HCT116 (cell line): Measurements from ENCODE around the gene VWA5B1. TPM values are rescaled to one million over a fixed set of nuclear protein-coding genes. Genes with fewer than 3 reads are reported as not detected.

Source experiments
- ATAC-seq: fragments of 200-7000 bp; cut with Tn5 transposase; 2 replicates; pipeline ENCODE4 v1.9.1; 2020; ENCODE audit warnings: mild to moderate bottlenecking, moderate library complexity
- BruUV-seq: library from RNA; stranded (reverse); fragments of 400-500 nt; replicated peaks from 2 replicates; lab custom pipeline; 2021; lab: Mats Ljungman, UMichigan
- CTCF ChIA-PET: fragments of 300-600 bp; sonication (Branson Sonifier 250); formaldehyde crosslinking; loops from one replicate; lab custom pipeline; 2021; ENCODE audit warnings: antibody characterized with exemption; lab: Charles Lee
- POLR2A ChIA-PET: fragments of 300-600, 350-600 bp; sonication (Branson Sonifier 250); formaldehyde crosslinking; loops from one replicate; lab custom pipeline; 2021; ENCODE audit warnings: antibody characterized with exemption; lab: Charles Lee
- RAD21 ChIA-PET, 2 experiments: fragments of 300-600 bp; sonication (Branson Sonifier 250); formaldehyde crosslinking; loops; one replicate each; lab custom pipeline; 2023; ENCODE audit warnings: low total read pairs in 2 of 2; ENCODE audit not compliant: uncharacterized antibody in 2 of 2, unreplicated experiment in 2 of 2, low non-redundant PET in 1 of 2; lab: Charles Lee
- DNase-seq: peaks from one replicate; pipeline ENCODE4 v3.0.0-alpha.2; 2010; ENCODE audit warnings: low read depth, low spot score
- H2AFZ ChIP-seq: fragments of 200-600 bp; shearing (Covaris generic), sonication (generic); 2 replicates; pipeline ENCODE4 v1.6.1; 2017; ENCODE audit warnings: low read depth, mixed run types, mixed read lengths, antibody characterized with exemption, low read length; ENCODE audit not compliant: poor library complexity, severe bottlenecking
- H3K27ac ChIP-seq: 2 replicates; pipeline ENCODE4 v1.5.1; 2012; ENCODE audit warnings: low read depth, low read length
- H3K27me3 ChIP-seq: fragments of 200-600 bp; sonication (generic); 2 replicates; pipeline ENCODE4 v1.6.1; 2016; ENCODE audit warnings: mixed run types, low read length, mixed read lengths; ENCODE audit not compliant: insufficient read depth
- H3K36me3 ChIP-seq, 2 experiments: fragments of 200-500 bp in 1 of 2; fragments of 200-600 bp in 1 of 2; sonication (Bioruptor generic) in 1 of 2; sonication (generic) in 1 of 2; 2 replicates each; pipeline versions ENCODE4 v1.5.1 to v1.6.1; 2014 to 2016; ENCODE audit warnings: low read length in 2 of 2, inconsistent platforms in 1 of 2, mixed read lengths in 1 of 2, mixed run types in 1 of 2; ENCODE audit not compliant: insufficient read depth in 2 of 2, control insufficient read depth in 1 of 2
- H3K4me1 ChIP-seq, 2 experiments: fragments of 200-600 bp in 1 of 2; sonication (generic) in 1 of 2; 2 replicates each; pipeline versions ENCODE4 v1.5.1 to v1.6.1; 2012 to 2017; ENCODE audit warnings: low read length in 2 of 2, inconsistent platforms in 1 of 2, mild to moderate bottlenecking in 1 of 2, mixed read lengths in 1 of 2, mixed run types in 1 of 2, moderate library complexity in 1 of 2; ENCODE audit not compliant: insufficient read depth in 2 of 2, control insufficient read depth in 1 of 2
- H3K4me2 ChIP-seq: fragments of 200-600 bp; sonication (generic); 2 replicates; pipeline ENCODE4 v1.6.1; 2017; ENCODE audit warnings: mixed run types, low read length, mixed read lengths
- H3K4me3 ChIP-seq, 2 experiments: fragments of 200-600 bp in 1 of 2; sonication (generic) in 1 of 2; replicated peaks in 1 of 2; 2 replicates each; pipeline ENCODE4 v1.5.1; 2011 to 2016; ENCODE audit warnings: low read length in 2 of 2, control low read depth in 1 of 2, low read depth in 1 of 2, mild to moderate bottlenecking in 1 of 2, mixed read lengths in 1 of 2, mixed run types in 1 of 2
- H3K79me2 ChIP-seq: fragments of 200-600 bp; sonication (generic); 2 replicates; pipeline ENCODE4 v1.6.1; 2017; ENCODE audit warnings: mild to moderate bottlenecking, mixed run types, low read length, moderate library complexity, mixed read lengths; ENCODE audit not compliant: insufficient read depth
- H3K9ac ChIP-seq: fragments of 200-600 bp; sonication (generic); 2 replicates; pipeline ENCODE4 v1.6.1; 2016; ENCODE audit warnings: low read length, mixed read lengths
- H3K9me2 ChIP-seq: fragments of 200-600 bp; sonication (generic), shearing (Covaris generic); 2 replicates; pipeline ENCODE4 v1.6.1; 2017; ENCODE audit warnings: mixed run types, mild to moderate bottlenecking, moderate library complexity; ENCODE audit not compliant: insufficient read depth
- H3K9me3 ChIP-seq, 2 experiments: fragments of 200-500 bp in 1 of 2; fragments of 200-600 bp in 1 of 2; sonication (Bioruptor generic) in 1 of 2; sonication (generic) in 1 of 2; 2 replicates each; pipeline ENCODE4 v1.6.1; 2014 to 2017; ENCODE audit warnings: low read length in 2 of 2, mixed read lengths in 2 of 2, inconsistent platforms in 1 of 2, low read depth in 1 of 2, mild to moderate bottlenecking in 1 of 2, mixed run types in 1 of 2, moderate library complexity in 1 of 2; ENCODE audit not compliant: control insufficient read depth in 1 of 2, insufficient read depth in 1 of 2
- H4K20me1 ChIP-seq: fragments of 200-600 bp; sonication (generic), shearing (Covaris generic); 2 replicates; pipeline ENCODE4 v1.6.1; 2017; ENCODE audit warnings: mixed run types, mild to moderate bottlenecking, moderate library complexity; ENCODE audit not compliant: insufficient read depth
- CTCF ChIP-seq, 3 experiments: fragments of 200-600 bp in 1 of 3; sonication (generic) in 1 of 3; IDR thresholded peaks in 2 of 3; conservative IDR thresholded peaks in 1 of 3; 2 replicates each; pipeline ENCODE4 v1.5.1; 2012 to 2017; ENCODE audit warnings: low read depth in 2 of 3, low read length in 2 of 3, antibody characterized with exemption in 1 of 3, borderline replicate concordance in 1 of 3, control low read depth in 1 of 3, mild to moderate bottlenecking in 1 of 3, mixed read lengths in 1 of 3, mixed run types in 1 of 3, moderate library complexity in 1 of 3; ENCODE audit not compliant: insufficient read depth in 1 of 3
- POLR2A ChIP-seq: IDR thresholded peaks from 2 replicates; pipeline ENCODE4 v1.7.0; 2011; ENCODE audit warnings: borderline replicate concordance; ENCODE audit not compliant: insufficient read depth, insufficient read length; ENCODE audit errors: extremely low read depth
- RAD21 ChIP-seq: IDR thresholded peaks from 2 replicates; pipeline ENCODE4 v1.6.1; 2012; ENCODE audit warnings: low read depth, mild to moderate bottlenecking
- REST ChIP-seq: IDR thresholded peaks from 2 replicates; pipeline ENCODE4 v1.6.1; 2012; ENCODE audit warnings: low read depth
- YY1 ChIP-seq: IDR thresholded peaks from 2 replicates; pipeline ENCODE4 v1.6.1; 2011; ENCODE audit warnings: low read length, low read depth, moderate library complexity, mild to moderate bottlenecking; ENCODE audit not compliant: insufficient replicate concordance; ENCODE audit errors: extremely low read depth
- intact Hi-C: fragments of 100-400 bp; cut with micrococcal nuclease; formaldehyde crosslinking; loops from 2 replicates; pipeline ENCODE4 v1.10.0; 2022
- total RNA-seq: library from RNA; stranded (reverse); gene quantifications from one replicate; pipeline ENCODE4 v1.2.1, GENCODE V29; 2021; ENCODE audit not compliant: unreplicated experiment

VWA5B1 gene
- total RNA-seq, 1 experiment from 2014 or later: not detected

- H3K4me3 ChIP-seq: no peak overlapping the region
- ATAC-seq (peak; percentile 94), DNase-seq (peak; percentile 21)
- H3K9me2 ChIP-seq: no peaks in the 10 kb centered on the region
- H2AFZ ChIP-seq: peak overlapping the region; percentile 81
- peak overlapping the region; percentile 40 for H3K4me2 ChIP-seq
- CTCF ChIA-PET: interaction anchor here (1.0 to 1.5 kb wide), 3 partner anchors 13 to 36 kb away, joined by 3 to 5 read pairs (median 4); no protein-coding TSS in a partner anchor
- no peaks in the 10 kb centered on the region for H3K36me3 ChIP-seq
- POLR2A ChIA-PET: no interaction called here
- no peaks in the 10 kb centered on the region for H3K79me2 ChIP-seq
- RAD21 ChIA-PET: interaction anchor here in 1 of 2 experiments (0.6 kb wide), 1 partner anchor 106 kb away, joined by 6 read pairs; no protein-coding TSS in a partner anchor
- no peak overlapping the region for H3K9ac ChIP-seq
- no TSS peak for BruUV-seq
- peaks cover 4 to 33% of the 10 kb centered on the region in 2 experiments; a peak in 3 of 4 replicates for H3K4me1 ChIP-seq
- TF ChIP-seq YY1 (peak; percentile 25), REST (no peak), RAD21 (peak; percentile 68), CTCF (IDR thresholded peaks at IDR 0.05 in 2 of 3, conservative IDR thresholded peaks at IDR 0.05 in 1 of 3; ENCODE audit: borderline replicate concordance in 1 of 3, insufficient read depth in 1 of 3, low read depth in 2 of 3, low read length in 2 of 3) (peak; percentile 57 to 92 (median 81); a peak in 5 of 6 replicates), POLR2A (no peak)
- no peaks in the 10 kb centered on the region for H3K27me3 ChIP-seq
- H4K20me1 ChIP-seq: no peaks in the 10 kb centered on the region
- no peaks in the 10 kb centered on the region for H3K9me3 ChIP-seq
- intact Hi-C loops: loop anchor here (1.0 kb wide), 1 partner anchor 116 kb away; no protein-coding TSS in a partner anchor
- H3K27ac ChIP-seq: no peak overlapping the region
These were observed 86.3 kb downstream of the VWA5B1 start for GRCh38 chr1:20376880-20377494.
